ENCODE measurements around the gene DIRAS1.

The DIRAS1 gene

GRCh38 chr19:2723747-2724146 is 2.6 kb upstream of the DIRAS1 start:
- no peak for TF ChIP-seq CTCF (conservative IDR thresholded peaks at IDR 0.05; ENCODE audit: low read depth)
- ChIA-PET CTCF (interaction anchor here (0.6 to 1.7 kb wide), 3 partner anchors 16 to 75 kb away, joined by 3 to 10 read pairs (median 4); partner anchors contain the start of gene SLC39A3), POLR2A (ENCODE audit: low non-redundant PET) (no interaction called here)
- DNase-seq (ENCODE audit: low spot score) = no peak
- H3K27ac ChIP-seq = peak overlapping the region; percentile 25; the same call in 1 of the 2 replicates

GRCh38 chr19:2723345-2723715 is 2.2 kb upstream of the DIRAS1 start:
- ChIA-PET POLR2A (ENCODE audit: low non-redundant PET) (interaction anchor here (1.1 kb wide), 1 partner anchor 21 kb away, joined by 4 read pairs; the partner anchor contains the start of gene GNG7), CTCF (interaction anchor here (0.6 to 1.7 kb wide), 5 partner anchors 9 to 313 kb away, joined by 3 to 10 read pairs (median 4); no protein-coding TSS in a partner anchor)
- no peak for TF ChIP-seq CTCF (conservative IDR thresholded peaks at IDR 0.05; ENCODE audit: low read depth)
- H3K27ac ChIP-seq = peak overlapping the region; percentile 25; the same call in 1 of the 2 replicates
- DNase-seq (ENCODE audit: low spot score) = no peak

- POLR2A ChIA-PET (ENCODE audit: low non-redundant PET) = interaction anchor here (1.1 kb wide), 1 partner anchor 20 kb away, joined by 4 read pairs; the partner anchor contains the start of gene GNG7
- peak; percentile 66 for DNase-seq (ENCODE audit: low spot score)
- CTCF ChIA-PET = interaction anchor here (0.6 to 1.7 kb wide), 6 partner anchors 10 to 314 kb away, joined by 3 to 10 read pairs (median 4); no protein-coding TSS in a partner anchor
- no peak for TF ChIP-seq CTCF (conservative IDR thresholded peaks at IDR 0.05; ENCODE audit: low read depth)
- peak overlapping the region; percentile 25; the same call in 1 of the 2 replicates for H3K27ac ChIP-seq
Observed at GRCh38 chr19:2722541-2723344, 1.6 kb upstream of the DIRAS1 start.

DNA sequence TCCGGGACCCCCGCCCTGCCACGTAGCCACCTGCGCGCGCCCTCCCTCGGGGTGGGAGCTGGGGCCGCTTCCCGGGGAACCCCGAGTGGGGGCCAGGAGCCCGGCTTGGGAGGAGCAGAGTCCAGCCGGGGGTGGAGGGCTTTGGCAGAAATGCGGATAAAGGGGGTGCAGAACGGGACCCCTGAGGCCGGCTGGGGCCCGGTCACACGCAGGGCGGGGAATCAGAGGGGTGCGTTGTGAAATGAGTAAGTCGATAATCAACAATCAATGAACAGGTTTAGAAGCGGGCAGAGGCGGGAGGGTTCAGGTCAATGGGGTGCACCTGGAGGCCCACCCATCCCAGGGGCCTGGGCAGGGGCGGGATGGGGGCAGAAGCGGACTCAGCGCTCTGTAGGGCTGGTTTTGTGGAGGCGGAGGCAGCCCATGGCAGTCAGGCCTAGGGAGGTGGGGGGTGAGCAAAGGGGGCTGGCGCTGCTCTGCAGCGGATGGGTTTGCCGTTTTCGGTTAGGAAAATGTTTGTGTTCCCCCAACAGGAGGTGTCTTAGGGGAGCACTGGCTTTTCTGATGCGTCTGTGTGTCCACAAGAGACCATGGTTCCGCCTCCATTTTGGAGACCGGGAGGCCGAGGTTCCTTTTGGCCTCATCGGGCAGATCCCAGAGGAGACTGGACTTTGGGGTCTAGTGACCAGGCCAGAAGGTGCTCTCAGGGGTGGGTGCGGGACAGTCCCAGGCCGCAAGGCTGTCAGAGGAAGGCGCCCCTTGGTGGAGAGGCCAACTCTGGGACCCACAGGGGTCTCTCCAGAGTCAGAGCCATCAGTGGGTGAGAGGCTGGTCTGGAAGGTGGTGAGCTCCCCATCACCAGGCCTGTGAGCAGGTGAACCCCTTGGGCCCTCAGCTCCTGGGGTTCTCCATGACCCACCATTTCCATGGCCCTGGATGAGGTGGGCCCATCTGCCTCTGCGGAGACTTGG is 683 bp upstream of the DIRAS1 start:
- H3K27ac ChIP-seq = no peak overlapping the region
- ChIA-PET POLR2A (ENCODE audit: low non-redundant PET) (no interaction called here), CTCF (interaction anchor here (0.6 to 1.7 kb wide), 2 partner anchors 22 to 74 kb away, joined by 4 to 10 read pairs; no protein-coding TSS in a partner anchor)
- TF ChIP-seq CTCF (conservative IDR thresholded peaks at IDR 0.05; ENCODE audit: low read depth) = no peak
- DNase-seq (ENCODE audit: low spot score) = no peak

DNA sequence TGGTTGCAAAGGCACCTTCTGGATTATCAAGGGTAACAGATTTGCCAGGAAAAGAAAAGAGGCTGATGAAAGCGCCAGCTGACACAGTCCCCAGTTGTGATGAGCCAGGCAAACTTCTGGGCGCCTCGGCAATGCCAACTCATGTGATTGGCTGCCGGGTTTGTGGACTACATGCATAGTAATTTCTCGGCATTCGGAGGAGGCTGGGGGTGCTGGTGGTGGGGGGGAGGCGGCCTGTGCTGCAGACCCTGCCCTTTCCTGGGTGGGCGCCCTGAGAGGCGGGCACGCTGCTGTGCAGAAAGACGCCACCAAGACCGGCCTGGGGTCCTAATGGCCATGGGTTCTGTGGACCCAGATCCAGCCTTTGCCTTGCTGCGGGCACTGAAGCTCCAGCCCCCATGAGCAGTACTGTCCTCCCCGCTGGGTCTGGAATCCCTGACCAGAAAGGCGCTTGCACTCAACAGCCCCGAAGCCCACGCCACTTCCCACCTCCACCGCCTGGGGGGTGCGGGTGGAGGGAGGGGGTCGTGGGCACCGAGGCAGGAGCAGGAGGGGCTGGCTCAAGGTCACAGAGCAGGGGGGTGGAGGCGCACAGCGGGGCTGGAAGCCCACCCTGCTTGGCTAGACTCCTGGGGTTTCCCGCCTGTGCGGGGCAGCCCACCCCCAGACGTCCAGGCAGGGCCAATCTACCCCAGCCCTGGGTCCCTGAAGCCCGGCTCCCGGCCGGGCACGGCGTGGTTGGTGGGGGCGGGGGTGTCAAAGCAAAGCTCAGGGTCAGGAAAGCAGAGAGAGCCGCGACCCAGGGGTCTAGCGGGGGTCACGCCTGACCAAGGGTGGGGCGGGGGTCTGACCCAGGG is 1.0 kb downstream of the DIRAS1 start:
- no peak overlapping the region for H3K27ac ChIP-seq
- POLR2A ChIA-PET (ENCODE audit: low non-redundant PET) = interaction anchor here (0.5 kb wide), 1 partner anchor 19 kb away, joined by 4 read pairs; the partner anchor contains the start of gene SLC39A3
- no peak for TF ChIP-seq CTCF (conservative IDR thresholded peaks at IDR 0.05; ENCODE audit: low read depth)
- CTCF ChIA-PET = interaction anchor here (0.5 kb wide), 1 partner anchor 50 kb away, joined by 3 read pairs; no protein-coding TSS in a partner anchor
- no peak for DNase-seq (ENCODE audit: low spot score)

All from RWPE1 (cell line).